DOHH2 (cell line): ENCODE results near the gene RNF123.

Experiments used
- H3F3A ChIP-seq: fragments of 200-600 bp; sonication (generic), shearing (Covaris generic); 2 replicates; pipeline ENCODE4 v1.6.0; 2016; ENCODE audit warnings: antibody characterized with exemption, mild to moderate bottlenecking; ENCODE audit not compliant: control insufficient read depth, insufficient read depth
- H3K27ac ChIP-seq: fragments of 200-600 bp; sonication (generic); 2 replicates; pipeline ENCODE4 v1.5.1; 2014; ENCODE audit warnings: low read depth, mild to moderate bottlenecking, low read length, moderate library complexity
- H3K27me3 ChIP-seq: fragments of 200-600 bp; sonication (generic); 2 replicates; pipeline ENCODE4 v1.6.1; 2014; ENCODE audit warnings: mild to moderate bottlenecking, low read length, mixed read lengths; ENCODE audit not compliant: control insufficient read depth
- H3K36me3 ChIP-seq: fragments of 200-600 bp; sonication (generic); 2 replicates; pipeline ENCODE4 v1.6.1; 2014; ENCODE audit warnings: mild to moderate bottlenecking, low read length, moderate library complexity, mixed read lengths; ENCODE audit not compliant: control insufficient read depth
- H3K4me1 ChIP-seq: fragments of 200-600 bp; sonication (generic); 2 replicates; pipeline ENCODE4 v1.6.1; 2014; ENCODE audit warnings: mild to moderate bottlenecking, low read length, mixed read lengths; ENCODE audit not compliant: control insufficient read depth
- H3K4me2 ChIP-seq: fragments of 200-600 bp; sonication (generic); 2 replicates; pipeline ENCODE4 v1.6.0; 2014; ENCODE audit warnings: mild to moderate bottlenecking, low read length, moderate library complexity
- H3K4me3 ChIP-seq: fragments of 200-600 bp; sonication (generic); 2 replicates; pipeline ENCODE4 v1.5.1; 2014; ENCODE audit warnings: mild to moderate bottlenecking, low read length, mixed read lengths
- H3K79me2 ChIP-seq: fragments of 200-600 bp; sonication (generic); 2 replicates; pipeline ENCODE4 v1.6.1; 2014; ENCODE audit warnings: mild to moderate bottlenecking, low read length, mixed read lengths; ENCODE audit not compliant: control insufficient read depth
- H3K9me2 ChIP-seq: fragments of 200-600 bp; sonication (generic); replicated peaks from 2 replicates; pipeline ENCODE4 v1.6.1; 2014; ENCODE audit warnings: mild to moderate bottlenecking, low read length, mixed read lengths; ENCODE audit not compliant: control insufficient read depth
- H3K9me3 ChIP-seq: fragments of 200-600 bp; sonication (generic); 2 replicates; pipeline ENCODE4 v1.6.1; 2014; ENCODE audit warnings: antibody characterized with exemption, low read length, mixed read lengths; ENCODE audit not compliant: control insufficient read depth, insufficient read depth
- H4K20me1 ChIP-seq: fragments of 200-600 bp; sonication (generic); 2 replicates; pipeline ENCODE4 v1.6.0; 2014; ENCODE audit warnings: low read depth, mild to moderate bottlenecking, antibody characterized with exemption, low read length, moderate library complexity; ENCODE audit not compliant: control insufficient read depth, insufficient read depth
- CTCF ChIP-seq: fragments of 200-600 bp; sonication (generic); IDR thresholded peaks from one replicate; pipeline ENCODE4 v1.5.1; 2014; ENCODE audit warnings: antibody characterized with exemption, mild to moderate bottlenecking, low read depth, low read length; ENCODE audit not compliant: poor library complexity, severe bottlenecking
- EZH2phosphoT487 ChIP-seq: fragments of 200-600 bp; sonication (generic); IDR thresholded peaks from 2 replicates; pipeline ENCODE4 v1.6.1; 2017; ENCODE audit warnings: borderline replicate concordance, mild to moderate bottlenecking, antibody characterized with exemption, low read length, moderate library complexity, mixed read lengths

RNF123 gene

GRCh38 chr3:49662720-49663413 lies 26.5 kb upstream of the RNF123 start:
- H3K4me1 ChIP-seq = no peaks in the 10 kb centered on the region
- no peaks in the 10 kb centered on the region for H3K27me3 ChIP-seq
- no peak overlapping the region for H3K4me2 ChIP-seq
- H4K20me1 ChIP-seq = no peaks in the 10 kb centered on the region
- no peak overlapping the region for H3K4me3 ChIP-seq
- no peaks in the 10 kb centered on the region for H3K9me3 ChIP-seq
- H3K9me2 ChIP-seq = no peaks in the 10 kb centered on the region
- no peaks in the 10 kb centered on the region for H3F3A ChIP-seq
- no peaks in the 10 kb centered on the region for H3K36me3 ChIP-seq
- no peak overlapping the region for H3K27ac ChIP-seq
- TF ChIP-seq CTCF = no peak
- no peak for TF ChIP-seq EZH2phosphoT487
- H3K79me2 ChIP-seq = no peaks in the 10 kb centered on the region

GRCh38 chr3:49663831-49664230 lies 25.5 kb upstream of the RNF123 start:
- no peaks in the 10 kb centered on the region for H3K4me1 ChIP-seq
- no peaks in the 10 kb centered on the region for H3K27me3 ChIP-seq
- TF ChIP-seq CTCF = no peak
- TF ChIP-seq EZH2phosphoT487 = no peak
- no peak overlapping the region for H3K27ac ChIP-seq
- H3K79me2 ChIP-seq = no peaks in the 10 kb centered on the region
- H3K9me3 ChIP-seq = no peaks in the 10 kb centered on the region
- no peak overlapping the region for H3K4me3 ChIP-seq
- H3K36me3 ChIP-seq = no peaks in the 10 kb centered on the region
- H3K4me2 ChIP-seq = no peak overlapping the region
- no peaks in the 10 kb centered on the region for H4K20me1 ChIP-seq
- no peaks in the 10 kb centered on the region for H3K9me2 ChIP-seq
- no peaks in the 10 kb centered on the region for H3F3A ChIP-seq

- Histone ChIP-seq H3F3A (no peaks in the 10 kb centered on the region), H3K9me2 (no peaks in the 10 kb centered on the region), H4K20me1 (no peaks in the 10 kb centered on the region)
These were observed 25.1 kb upstream of the RNF123 start for GRCh38 chr3:49664300-49664699.

More at GRCh38 chr3:49664300-49664699, 25.1 kb upstream of the RNF123 start:
- Histone ChIP-seq H3K36me3 (no peaks in the 10 kb centered on the region), H3K27me3 (no peaks in the 10 kb centered on the region), H3K4me2 (no peak overlapping the region), H3K27ac (no peak overlapping the region), H3K4me1 (no peaks in the 10 kb centered on the region), H3K79me2 (no peaks in the 10 kb centered on the region), H3K4me3 (no peak overlapping the region), H3K9me3 (no peaks in the 10 kb centered on the region)
- TF ChIP-seq CTCF (no peak), EZH2phosphoT487 (no peak)
